Activated CD4-positive, alpha-beta T cell treated with anti-CD3 and anti-CD28 coated beads for 24 hours (primary cell): Measurements from ENCODE around the gene CHKB.
"Not testable (repeated sequence)": the region's sequence is repeated elsewhere in the genome, so short reads cannot be mapped to it uniquely, and the experiment has no call there.

Experiments used
- DNase-seq, 2 donors: peaks; one replicate each; pipeline ENCODE4 v3.0.0-alpha.2; 2020; ENCODE audit warnings: low read depth in 2 of 2

The CHKB gene

GRCh38 chr22:50548921-50549790 lies 33.5 kb downstream of the CHKB start:
- no peak for DNase-seq

- no peak for DNase-seq
Measured at GRCh38 chr22:50548040-50548920, 34.4 kb downstream of the CHKB start.

GRCh38 chr22:50547263-50547985 lies 35.2 kb downstream of the CHKB start:
- DNase-seq, result no peak

GRCh38 chr22:50546326-50547262 lies 36.1 kb downstream of the CHKB start:
- no peak for DNase-seq

GRCh38 chr22:50545522-50546325 lies 36.9 kb downstream of the CHKB start, which contains the start of gene KLHDC7B:
KLHDC7B (plus strand) TSS chr22:50545899; CDS start chr22:50546244, 345 bp downstream.
- DNase-seq, result no peak

GRCh38 chr22:50544746-50545253 lies 37.8 kb downstream of the CHKB start:
- DNase-seq, result no peak

GRCh38 chr22:50544078-50544745 lies 38.4 kb downstream of the CHKB start:
- peak; percentile 66 to 73 for DNase-seq

- DNase-seq, result no peak
Measured at GRCh38 chr22:50542416-50542927, 40.2 kb downstream of the CHKB start.

GRCh38 chr22:50541667-50542026 lies 41.0 kb downstream of the CHKB start:
- DNase-seq, result not testable (repeated sequence)

GRCh38 chr22:50540381-50540780 lies 42.3 kb downstream of the CHKB start:
- DNase-seq, result no peak

GRCh38 chr22:50537765-50538164 lies 44.9 kb downstream of the CHKB start:
- no peak for DNase-seq

- no peak for DNase-seq
Measured at GRCh38 chr22:50536226-50536625, 46.4 kb downstream of the CHKB start.

- no peak for DNase-seq
Measured at GRCh38 chr22:50535113-50535512, 47.5 kb downstream of the CHKB start.

- not testable (repeated sequence) for DNase-seq
Measured at GRCh38 chr22:50533856-50534711, 48.6 kb downstream of the CHKB start.

GRCh38 chr22:50532824-50533796 lies 49.5 kb downstream of the CHKB start:
- DNase-seq, result no peak

GRCh38 chr22:50531962-50532674 lies 50.5 kb downstream of the CHKB start:
- no peak for DNase-seq
